LNCAP (cell line): ENCODE data around the gene PPP2R3B.

Experiments
- TF ChIP-seq, protein P1 (sequence below): fragments of 450-650 bp; IDR thresholded peaks from 2 replicates; pipeline ENCODE4 v1.5.1; 2017; ENCODE audit warnings: mild to moderate bottlenecking

The PPP2R3B gene

DNA sequence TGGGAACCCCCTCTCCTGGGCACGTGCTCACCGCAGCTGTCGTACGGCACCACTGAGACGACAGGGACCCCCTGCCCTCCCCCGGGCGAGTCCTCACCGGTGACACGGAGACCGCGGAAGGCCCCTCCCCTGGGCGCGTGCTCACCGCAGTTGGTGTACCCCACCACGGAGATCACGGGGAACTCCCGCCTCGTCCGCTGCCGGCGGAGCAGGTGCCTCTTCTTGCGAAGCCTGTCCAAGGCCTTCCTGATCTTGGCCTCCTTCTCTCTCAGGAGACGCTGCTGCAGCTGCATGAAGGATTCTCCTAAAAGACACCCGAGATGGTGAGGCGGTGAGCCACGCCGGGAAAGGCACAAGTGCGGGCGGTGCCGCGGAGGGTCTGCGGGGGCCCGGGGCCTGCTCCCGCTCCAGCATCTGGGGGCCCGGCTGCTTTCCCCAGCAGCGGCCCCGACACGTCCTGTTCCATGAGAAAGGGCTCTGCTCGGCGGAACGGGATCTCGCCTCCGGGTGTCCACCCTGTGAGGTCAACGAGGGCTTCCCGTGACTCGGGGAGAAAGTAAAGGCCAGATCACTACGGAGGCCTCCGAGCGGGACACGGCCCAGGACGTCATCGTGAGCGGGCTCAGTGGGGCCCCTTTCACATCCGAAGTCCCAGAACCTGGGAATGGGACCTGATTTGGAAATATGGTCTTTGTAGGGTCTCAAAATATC is 73.9 kb downstream of the PPP2R3B start:
- TF ChIP-seq, protein P1, sequence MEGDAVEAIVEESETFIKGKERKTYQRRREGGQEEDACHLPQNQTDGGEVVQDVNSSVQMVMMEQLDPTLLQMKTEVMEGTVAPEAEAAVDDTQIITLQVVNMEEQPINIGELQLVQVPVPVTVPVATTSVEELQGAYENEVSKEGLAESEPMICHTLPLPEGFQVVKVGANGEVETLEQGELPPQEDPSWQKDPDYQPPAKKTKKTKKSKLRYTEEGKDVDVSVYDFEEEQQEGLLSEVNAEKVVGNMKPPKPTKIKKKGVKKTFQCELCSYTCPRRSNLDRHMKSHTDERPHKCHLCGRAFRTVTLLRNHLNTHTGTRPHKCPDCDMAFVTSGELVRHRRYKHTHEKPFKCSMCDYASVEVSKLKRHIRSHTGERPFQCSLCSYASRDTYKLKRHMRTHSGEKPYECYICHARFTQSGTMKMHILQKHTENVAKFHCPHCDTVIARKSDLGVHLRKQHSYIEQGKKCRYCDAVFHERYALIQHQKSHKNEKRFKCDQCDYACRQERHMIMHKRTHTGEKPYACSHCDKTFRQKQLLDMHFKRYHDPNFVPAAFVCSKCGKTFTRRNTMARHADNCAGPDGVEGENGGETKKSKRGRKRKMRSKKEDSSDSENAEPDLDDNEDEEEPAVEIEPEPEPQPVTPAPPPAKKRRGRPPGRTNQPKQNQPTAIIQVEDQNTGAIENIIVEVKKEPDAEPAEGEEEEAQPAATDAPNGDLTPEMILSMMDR, result no peak

DNA sequence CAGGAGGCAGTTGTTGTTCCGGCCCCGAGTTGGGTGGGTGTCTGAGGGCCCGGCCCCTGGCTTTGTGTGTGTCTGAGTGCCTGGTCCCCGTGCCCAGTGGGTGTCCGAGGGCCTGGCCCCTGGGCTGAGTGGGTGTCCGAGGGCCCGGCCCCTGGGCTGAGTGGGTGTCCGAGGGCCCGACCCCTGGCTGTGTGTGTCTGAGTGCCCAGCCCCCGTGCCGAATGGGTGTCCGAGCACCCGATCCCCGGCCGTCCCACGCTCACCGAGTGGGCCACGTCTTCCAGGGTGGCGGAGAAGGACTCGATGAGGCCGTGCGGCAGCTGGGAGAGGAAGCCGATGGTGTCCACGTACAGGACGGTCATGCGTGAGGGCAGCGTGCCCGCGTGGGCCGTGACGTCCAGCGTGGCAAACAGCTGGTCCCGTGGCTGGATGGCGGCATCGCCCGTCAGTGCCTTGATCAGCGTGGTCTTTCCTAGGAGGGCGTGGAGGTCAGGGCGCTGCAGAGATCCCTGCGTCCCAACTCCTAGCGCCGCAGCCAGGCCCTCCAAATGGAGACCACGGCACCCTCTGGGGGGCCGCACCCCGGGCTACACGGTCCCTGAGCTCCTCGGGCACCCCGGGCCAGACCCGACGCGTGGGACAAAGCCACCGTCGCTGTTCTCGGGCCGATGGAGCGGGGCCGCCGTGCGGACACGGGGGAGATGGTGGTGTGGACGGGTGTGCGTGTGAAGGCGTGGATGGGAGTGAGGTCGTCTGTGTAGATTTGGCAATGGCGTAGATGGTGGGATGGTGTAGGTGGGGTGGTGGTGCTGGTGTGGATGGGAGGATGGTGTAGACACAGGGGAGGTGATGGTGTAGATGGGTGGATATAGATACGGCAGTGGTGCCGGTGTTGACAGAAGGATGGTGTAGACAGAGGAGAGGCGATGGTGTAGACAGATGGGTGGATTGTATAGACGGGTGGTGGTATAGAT is 75.3 kb downstream of the PPP2R3B start:
- TF ChIP-seq, protein P1, result no peak

DNA sequence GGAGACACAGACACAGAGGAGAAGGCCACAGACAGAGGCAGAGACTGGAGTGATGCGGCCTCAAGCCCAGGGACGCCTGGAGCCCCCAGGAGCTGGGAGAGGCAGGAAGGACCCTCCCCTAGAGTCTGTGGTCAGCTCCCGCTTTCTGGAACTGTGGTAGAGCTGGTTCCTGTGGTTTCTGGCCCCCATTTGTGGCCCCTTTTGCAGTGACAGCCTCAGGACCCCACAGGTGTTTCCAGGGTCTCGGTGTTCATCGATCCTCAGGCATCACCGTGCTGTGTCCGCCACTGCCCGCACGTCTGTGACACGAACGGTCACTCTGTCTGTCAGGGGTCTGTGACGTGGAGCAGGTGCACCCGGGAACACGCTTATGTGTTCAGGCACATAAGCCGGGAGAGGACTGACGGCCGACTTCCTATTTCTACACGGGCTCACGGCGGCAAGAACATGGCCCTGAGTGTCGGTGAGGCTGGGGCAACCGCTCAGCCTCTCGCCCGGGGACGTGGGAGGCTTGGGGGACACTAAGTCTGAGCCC is 76.0 kb downstream of the PPP2R3B start:
- TF ChIP-seq, protein P1, result no peak

DNA sequence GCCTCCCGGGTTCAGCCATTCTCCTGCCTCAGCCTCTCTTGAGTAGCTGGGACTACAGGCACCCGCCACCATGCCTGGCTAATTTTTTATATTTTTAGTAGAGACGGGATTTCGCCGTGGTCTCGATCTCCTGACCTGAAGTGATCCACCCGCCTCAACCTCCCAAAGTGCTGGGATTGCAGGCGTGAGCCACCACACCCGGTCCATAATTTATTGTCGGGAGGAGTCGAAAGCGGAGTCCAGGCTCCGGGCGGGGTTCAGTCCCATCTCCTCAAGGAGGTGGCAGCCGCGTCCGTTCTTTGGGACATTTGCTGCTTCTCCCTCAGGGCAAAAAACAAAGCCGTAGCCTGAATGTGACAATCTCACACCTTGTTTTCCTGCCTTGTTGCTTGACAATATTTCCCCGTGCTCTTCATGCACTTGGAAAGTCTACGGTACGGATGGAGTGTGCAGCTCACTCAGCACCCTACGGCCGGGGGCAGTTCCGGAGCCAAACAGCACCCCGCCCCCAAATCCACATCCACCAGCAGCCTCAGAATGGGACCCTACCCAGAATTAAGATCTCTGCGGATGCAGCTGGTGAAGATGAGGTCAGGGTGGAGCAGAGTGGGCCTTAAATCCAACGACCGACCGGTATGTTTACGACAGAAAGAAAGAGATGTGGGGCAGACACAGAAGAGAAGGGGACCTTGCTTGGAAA is 77.7 kb downstream of the PPP2R3B start:
- TF ChIP-seq, protein P1, result no peak

DNA sequence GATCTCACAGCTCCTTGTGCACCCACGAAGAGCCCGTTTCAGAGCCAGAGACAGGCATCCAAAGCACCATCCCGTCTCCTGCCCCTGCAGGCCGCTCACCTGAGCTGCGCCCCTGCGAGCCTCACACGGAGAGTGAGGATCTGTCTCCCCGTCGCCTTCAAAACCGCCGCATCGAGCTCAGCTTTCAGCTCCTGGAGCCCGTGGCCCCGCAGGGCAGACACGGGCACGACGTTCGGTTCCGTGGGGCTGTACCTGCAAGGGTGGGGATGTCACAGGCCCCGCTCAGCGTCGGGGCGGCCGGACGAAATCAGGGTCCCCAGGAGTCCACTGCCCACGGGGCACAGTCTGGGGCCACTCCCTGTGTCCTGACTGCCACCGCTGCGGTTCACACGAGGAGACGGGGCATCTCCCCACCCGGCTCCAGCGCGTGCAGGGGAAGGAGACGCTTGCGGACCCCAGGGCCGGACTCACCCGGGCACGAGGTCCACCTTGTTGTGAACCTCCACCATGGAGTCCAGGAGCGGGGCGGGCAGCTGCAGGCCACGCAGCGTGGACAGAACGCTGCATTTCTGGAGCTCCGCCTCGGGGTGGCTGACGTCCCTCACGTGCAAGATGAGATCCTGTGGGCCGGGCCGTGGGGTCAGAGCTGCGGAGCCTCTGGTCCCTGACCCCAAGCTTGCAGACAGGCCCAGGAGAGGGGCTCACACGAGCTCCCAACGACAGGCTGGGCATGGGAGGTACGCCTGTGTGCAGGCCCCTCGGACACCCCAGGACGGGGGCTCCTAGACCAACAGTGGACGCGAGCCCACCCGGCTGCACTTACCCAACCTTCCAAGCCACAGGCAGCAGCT is 79.2 kb downstream of the PPP2R3B start:
- TF ChIP-seq, protein P1, result no peak

DNA sequence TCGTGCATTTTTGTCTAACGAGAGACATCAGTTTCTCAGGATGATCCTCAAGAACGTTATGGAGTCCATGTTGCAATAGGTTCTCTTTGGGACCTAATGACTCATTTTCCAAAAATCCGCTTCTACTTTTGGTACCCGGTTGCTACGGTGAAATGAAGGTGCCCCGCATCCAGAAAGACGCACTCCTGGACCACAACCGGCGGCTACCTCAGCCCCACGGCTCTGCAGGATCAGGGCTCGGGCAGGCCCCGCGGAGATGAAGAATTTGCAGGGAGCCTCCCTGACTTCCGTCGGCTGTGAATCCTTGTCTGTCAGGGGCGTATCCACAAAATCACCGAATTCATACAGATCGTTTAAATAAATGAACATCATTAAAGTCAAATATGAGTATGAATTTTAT is 83.7 kb downstream of the PPP2R3B start:
- TF ChIP-seq, protein P1, result no peak
